GM23338 (cell line): ENCODE measurements around the gene ANTXR1. TPM values are rescaled to one million over a fixed set of nuclear protein-coding genes. Genes with fewer than 3 reads are reported as not detected.

ENCODE experiments used
- ATAC-seq: fragments of 200-7000 bp; cut with Tn5 transposase; 3 replicates; pipeline ENCODE4 v1.9.1; 2020
- DNase-seq: peaks from one replicate; pipeline ENCODE4 v3.0.0-alpha.2; 2015; ENCODE audit warnings: low spot score
- H2AFZ ChIP-seq: fragments of 200-600 bp; sonication (generic); 2 replicates; pipeline ENCODE4 v1.8.0; 2016; ENCODE audit warnings: antibody characterized with exemption, mild to moderate bottlenecking, moderate library complexity
- H3F3A ChIP-seq: fragments of 200-600 bp; sonication (generic); replicated peaks from 2 replicates; pipeline ENCODE4 v1.8.0; 2017; ENCODE audit warnings: antibody characterized with exemption, mixed run types, low read depth
- H3K27ac ChIP-seq: fragments of 200-600 bp; sonication (generic); 2 replicates; pipeline ENCODE4 v1.6.1; 2016; ENCODE audit warnings: low read depth
- H3K27me3 ChIP-seq: fragments of 200-600 bp; sonication (generic); 2 replicates; pipeline ENCODE4 v1.8.0; 2016; ENCODE audit warnings: mild to moderate bottlenecking, mixed run types, moderate library complexity; ENCODE audit not compliant: insufficient read depth
- H3K36me3 ChIP-seq: fragments of 200-600 bp; sonication (generic); 2 replicates; pipeline ENCODE4 v1.8.0; 2016; ENCODE audit warnings: mild to moderate bottlenecking; ENCODE audit not compliant: insufficient read depth
- H3K4me1 ChIP-seq: fragments of 200-600 bp; sonication (generic); 2 replicates; pipeline ENCODE4 v1.8.0; 2016; ENCODE audit warnings: mild to moderate bottlenecking, moderate library complexity; ENCODE audit not compliant: insufficient read depth
- H3K4me2 ChIP-seq: fragments of 200-600 bp; sonication (generic); 2 replicates; pipeline ENCODE4 v1.7.1; 2017; ENCODE audit warnings: mixed run types
- H3K4me3 ChIP-seq: fragments of 200-600 bp; sonication (generic); 2 replicates; pipeline ENCODE4 v1.6.1; 2016; ENCODE audit warnings: mixed run types
- H3K79me2 ChIP-seq: fragments of 200-600 bp; sonication (generic); replicated peaks from 2 replicates; pipeline ENCODE4 v1.8.0; 2017; ENCODE audit warnings: mild to moderate bottlenecking; ENCODE audit not compliant: insufficient read depth
- H3K9me2 ChIP-seq: fragments of 200-600 bp; sonication (generic); 2 replicates; pipeline ENCODE4 v1.8.0; 2017; ENCODE audit not compliant: insufficient read depth
- H4K20me1 ChIP-seq: fragments of 200-600 bp; sonication (generic); replicated peaks from 2 replicates; pipeline ENCODE4 v1.8.0; 2017; ENCODE audit warnings: mild to moderate bottlenecking; ENCODE audit not compliant: insufficient read depth
- H3K27ac Mint-ChIP-seq: 2 replicates; pipeline ENCODE4 v1.8.0; 2020; ENCODE audit warnings: inconsistent platforms, mild to moderate bottlenecking, moderate library complexity, mixed read lengths
- H3K27me3 Mint-ChIP-seq: 3 replicates; pipeline ENCODE4 v1.8.0; 2022; ENCODE audit warnings: low read depth, mild to moderate bottlenecking, moderate library complexity, mixed read lengths, inconsistent platforms; ENCODE audit not compliant: insufficient read depth, poor library complexity
- H3K36me3 Mint-ChIP-seq: 3 replicates; pipeline ENCODE4 v1.8.0; 2021; ENCODE audit warnings: low read depth, mild to moderate bottlenecking, inconsistent platforms, moderate library complexity, mixed read lengths
- H3K4me1 Mint-ChIP-seq: 3 replicates; pipeline ENCODE4 v1.8.0; 2020; ENCODE audit warnings: mild to moderate bottlenecking, inconsistent platforms, mixed read lengths
- H3K4me3 Mint-ChIP-seq: 3 replicates; pipeline ENCODE4 v1.8.0; 2021; ENCODE audit warnings: moderate library complexity, mild to moderate bottlenecking, inconsistent platforms, mixed read lengths
- H3K9me3 Mint-ChIP-seq: 3 replicates; pipeline ENCODE4 v1.8.0; 2020; ENCODE audit warnings: moderate library complexity, mild to moderate bottlenecking, inconsistent platforms, mixed read lengths
- ETS1 ChIP-seq: IDR thresholded peaks from 2 replicates; pipeline ENCODE4 v1.6.1; 2016; ENCODE audit warnings: antibody characterized with exemption
- ZNF462 ChIP-seq: fragments of 250-450 bp; sonication (Bioruptor Pico); IDR thresholded peaks from 2 replicates; pipeline ENCODE4 v1.5.0; 2020; ENCODE audit warnings: mild to moderate bottlenecking, moderate library complexity
- polyA plus RNA-seq: library from polyadenylated mRNA; unstranded; fragments of >200 nt; fragmentation: Nextera tagmentation; extraction: Ambion mirVana; gene quantifications from 2 replicates; pipeline ENCODE4 v1.2.1, GENCODE V29; 2016
- total RNA-seq: library from RNA; depleted of rRNA; stranded (reverse); fragments of >200 nt; shearing (Covaris generic); gene quantifications from 2 replicates; pipeline ENCODE4 v1.2.3, GENCODE V29; 2014

ANTXR1 gene
- total and polyA plus RNA-seq, 2 experiments from 2014 or later, result 16.1 to 23.1 TPM

GRCh38 chr2:69221512-69221911 lies 208.5 kb downstream of the ANTXR1 start (continued):
- TF ChIP-seq ZNF462 (CRISPR knock-in tag), result no peak

GRCh38 chr2:69221960-69222751 lies 209.2 kb downstream of the ANTXR1 start:
- H3K27me3 Mint-ChIP-seq, result peaks cover 1% of the 10 kb centered on the region
- H3K4me3 Mint-ChIP-seq, result no peak overlapping the region
- Histone ChIP-seq H3K4me3 (no peak overlapping the region), H3K36me3 (no peaks in the 10 kb centered on the region), H3K4me2 (no peak overlapping the region), H3K9me2 (peaks cover 7% of the 10 kb centered on the region; the same call in 1 of the 2 replicates), H2AFZ (no peak overlapping the region), H4K20me1 (no peaks in the 10 kb centered on the region), H3K27me3 (no peaks in the 10 kb centered on the region), H3K79me2 (no peaks in the 10 kb centered on the region), H3K27ac (no peak overlapping the region), H3K4me1 (peaks cover 5% of the 10 kb centered on the region), H3F3A (no peaks in the 10 kb centered on the region)
- no peak for ATAC-seq
- 0 out of 3 replicates have a peak, but pooled peaks cover 3% of the 10 kb centered on the region for H3K36me3 Mint-ChIP-seq
- H3K27ac Mint-ChIP-seq, result no peak overlapping the region
- peaks cover 7% of the 10 kb centered on the region; the same call in 1 of the 3 replicates for H3K4me1 Mint-ChIP-seq
- DNase-seq, result no peak
- no peaks in the 10 kb centered on the region for H3K9me3 Mint-ChIP-seq
- TF ChIP-seq ZNF462 (CRISPR knock-in tag), result no peak
- TF ChIP-seq ETS1, result no peak
